Activated CD4-positive, alpha-beta T cell treated with anti-CD3 and anti-CD28 coated beads, Interleukin-2, Interleukin-4, amounts not matched to agents 100 ng/mL and 50 ng/mL, durations not matched to agents 16 hours and 8 hours (primary cell): ENCODE measurements around the gene PNPLA2.

Experiments
- DNase-seq: peaks from one replicate; pipeline ENCODE4 v3.0.0-alpha.2; 2020; ENCODE audit warnings: low spot score

The PNPLA2 gene

DNA sequence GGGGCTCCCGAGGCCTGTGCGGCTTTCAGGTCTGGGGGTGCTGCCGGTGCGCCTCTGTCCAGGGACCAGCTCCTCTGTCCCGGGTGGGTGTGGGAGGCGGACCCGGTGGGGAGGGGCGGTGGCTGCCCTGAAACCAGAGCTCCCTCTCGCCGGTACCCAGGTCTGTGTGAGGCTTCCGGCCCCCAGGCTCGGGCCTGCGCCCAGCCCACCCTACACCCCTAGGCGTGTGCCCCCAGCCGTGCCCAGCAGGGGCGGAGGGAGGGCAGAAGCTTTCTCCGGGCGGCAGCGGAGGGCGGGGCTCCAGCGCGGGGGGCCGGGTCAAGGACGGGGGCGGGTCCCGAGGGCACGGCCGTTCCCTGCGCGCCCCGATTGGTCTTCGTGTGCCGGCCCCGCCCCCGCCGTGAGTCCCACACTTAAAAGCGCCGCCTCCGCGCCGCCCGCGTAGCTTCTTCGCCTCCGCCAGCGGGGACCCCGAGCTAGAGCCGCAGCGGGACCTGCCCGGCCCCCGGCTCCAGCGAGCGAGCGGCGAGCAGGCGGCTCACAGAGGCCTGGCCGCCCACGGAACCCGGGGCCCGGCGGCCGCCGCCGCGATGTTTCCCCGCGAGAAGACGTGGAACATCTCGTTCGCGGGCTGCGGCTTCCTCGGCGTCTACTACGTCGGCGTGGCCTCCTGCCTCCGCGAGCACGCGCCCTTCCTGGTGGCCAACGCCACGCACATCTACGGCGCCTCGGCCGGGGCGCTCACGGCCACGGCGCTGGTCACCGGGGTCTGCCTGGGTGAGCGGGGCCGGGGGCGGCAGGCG lies 616 bp downstream of the PNPLA2 start:
- DNase-seq = peak; percentile 90

GRCh38 chr11:819943-820649 lies 1.4 kb downstream of the PNPLA2 start:
- DNase-seq = peak; percentile 90

- no peak for DNase-seq
Measured at GRCh38 chr11:820655-821511, 2.2 kb downstream of the PNPLA2 start.

DNA sequence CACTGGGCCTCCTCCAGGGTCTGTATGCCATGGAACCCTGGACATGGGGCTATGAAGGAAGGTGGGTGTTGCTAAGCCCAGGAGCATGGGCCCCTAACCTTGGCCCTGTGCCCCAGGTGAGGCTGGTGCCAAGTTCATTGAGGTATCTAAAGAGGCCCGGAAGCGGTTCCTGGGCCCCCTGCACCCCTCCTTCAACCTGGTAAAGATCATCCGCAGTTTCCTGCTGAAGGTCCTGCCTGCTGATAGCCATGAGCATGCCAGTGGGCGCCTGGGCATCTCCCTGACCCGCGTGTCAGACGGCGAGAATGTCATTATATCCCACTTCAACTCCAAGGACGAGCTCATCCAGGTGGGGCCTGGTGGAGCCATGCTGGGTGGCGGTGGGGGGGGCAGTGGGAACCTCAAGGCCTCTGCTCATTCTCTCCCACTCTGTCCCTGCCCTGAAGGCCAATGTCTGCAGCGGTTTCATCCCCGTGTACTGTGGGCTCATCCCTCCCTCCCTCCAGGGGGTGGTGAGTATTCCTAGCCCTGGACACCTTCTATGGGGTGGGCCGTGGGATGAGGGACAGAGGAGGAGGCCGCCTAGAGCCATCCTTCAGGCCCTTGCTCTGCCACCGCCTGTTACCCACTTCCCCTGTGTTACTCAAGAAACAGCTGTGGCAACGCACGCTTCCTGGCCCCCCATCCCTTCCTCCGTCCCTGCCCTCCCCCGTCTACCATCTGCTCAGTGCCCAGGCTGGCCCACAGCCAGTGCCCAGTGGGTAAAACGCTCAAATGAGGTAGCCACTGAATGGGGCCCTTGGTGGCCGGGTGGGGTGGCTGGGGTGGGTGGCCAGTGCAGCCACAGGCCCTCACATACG lies 3.0 kb downstream of the PNPLA2 start:
- DNase-seq = no peak

- no peak for DNase-seq
Measured at GRCh38 chr11:823441-824291, 5.0 kb downstream of the PNPLA2 start.

DNA sequence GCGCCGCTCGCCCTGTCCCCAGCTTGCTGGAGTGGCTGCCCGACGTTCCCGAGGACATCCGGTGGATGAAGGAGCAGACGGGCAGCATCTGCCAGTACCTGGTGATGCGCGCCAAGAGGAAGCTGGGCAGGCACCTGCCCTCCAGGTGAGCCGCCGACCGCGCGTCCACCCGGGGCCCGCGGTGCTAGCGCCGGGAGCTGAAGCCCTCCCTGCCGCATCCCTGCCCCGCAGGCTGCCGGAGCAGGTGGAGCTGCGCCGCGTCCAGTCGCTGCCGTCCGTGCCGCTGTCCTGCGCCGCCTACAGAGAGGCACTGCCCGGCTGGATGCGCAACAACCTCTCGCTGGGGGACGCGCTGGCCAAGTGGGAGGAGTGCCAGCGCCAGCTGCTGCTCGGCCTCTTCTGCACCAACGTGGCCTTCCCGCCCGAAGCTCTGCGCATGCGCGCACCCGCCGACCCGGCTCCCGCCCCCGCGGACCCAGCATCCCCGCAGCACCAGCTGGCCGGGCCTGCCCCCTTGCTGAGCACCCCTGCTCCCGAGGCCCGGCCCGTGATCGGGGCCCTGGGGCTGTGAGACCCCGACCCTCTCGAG lies 5.7 kb downstream of the PNPLA2 start:
- no peak for DNase-seq

DNA sequence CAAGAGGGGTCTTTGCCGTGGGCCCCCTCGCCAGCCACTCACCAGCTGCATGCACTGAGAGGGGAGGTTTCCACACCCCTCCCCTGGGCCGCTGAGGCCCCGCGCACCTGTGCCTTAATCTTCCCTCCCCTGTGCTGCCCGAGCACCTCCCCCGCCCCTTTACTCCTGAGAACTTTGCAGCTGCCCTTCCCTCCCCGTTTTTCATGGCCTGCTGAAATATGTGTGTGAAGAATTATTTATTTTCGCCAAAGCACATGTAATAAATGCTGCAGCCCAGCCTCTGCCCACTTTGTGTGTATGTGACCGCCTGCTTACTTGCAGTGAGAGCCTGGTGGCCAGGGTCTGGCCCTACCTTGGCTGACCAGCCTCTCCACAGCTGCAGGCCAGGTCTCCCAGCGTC lies 6.2 kb downstream of the PNPLA2 start:
- no peak for DNase-seq

DNA sequence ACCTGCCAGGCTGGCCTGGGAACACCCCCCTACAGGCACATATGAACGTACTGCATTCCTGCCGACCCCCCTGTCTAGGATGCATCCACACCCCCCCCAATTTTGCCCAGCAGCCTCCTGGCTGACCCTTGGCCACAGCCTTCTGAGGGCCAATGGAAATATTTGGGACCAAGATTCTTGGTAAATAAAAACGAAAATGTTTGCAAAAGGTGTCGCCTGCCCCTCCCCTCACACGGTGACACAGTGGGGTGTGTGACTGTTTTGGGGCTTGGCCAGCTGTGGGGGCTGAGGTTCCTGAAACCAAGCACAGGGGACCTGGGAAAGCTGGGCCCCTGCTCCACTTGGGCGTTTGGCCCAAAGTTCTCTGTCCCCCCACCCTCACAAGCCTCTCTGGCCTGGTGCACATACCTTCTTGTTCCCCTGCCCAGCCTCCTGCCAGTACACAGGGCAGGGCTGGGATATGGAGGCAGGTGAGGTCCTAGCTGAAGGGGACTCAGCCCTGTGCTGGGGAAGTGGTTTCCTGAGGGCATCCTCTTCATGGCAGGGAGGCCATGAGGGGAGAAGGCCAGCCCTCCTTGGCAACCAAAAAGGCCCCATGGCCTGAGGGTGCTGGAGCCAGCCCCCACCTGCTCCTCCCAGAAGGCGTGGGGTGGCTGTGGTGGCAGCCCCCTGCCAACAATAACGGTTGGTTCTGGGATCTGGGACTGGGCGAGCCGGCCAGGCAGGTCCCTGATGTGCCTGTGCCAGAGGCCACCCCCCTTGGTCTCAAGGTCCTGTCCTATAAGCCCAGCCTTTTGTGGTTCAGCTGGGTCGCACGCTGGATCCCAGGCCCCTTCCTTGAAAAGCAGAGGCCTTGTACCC lies 6.9 kb downstream of the PNPLA2 start:
- no peak for DNase-seq

DNA sequence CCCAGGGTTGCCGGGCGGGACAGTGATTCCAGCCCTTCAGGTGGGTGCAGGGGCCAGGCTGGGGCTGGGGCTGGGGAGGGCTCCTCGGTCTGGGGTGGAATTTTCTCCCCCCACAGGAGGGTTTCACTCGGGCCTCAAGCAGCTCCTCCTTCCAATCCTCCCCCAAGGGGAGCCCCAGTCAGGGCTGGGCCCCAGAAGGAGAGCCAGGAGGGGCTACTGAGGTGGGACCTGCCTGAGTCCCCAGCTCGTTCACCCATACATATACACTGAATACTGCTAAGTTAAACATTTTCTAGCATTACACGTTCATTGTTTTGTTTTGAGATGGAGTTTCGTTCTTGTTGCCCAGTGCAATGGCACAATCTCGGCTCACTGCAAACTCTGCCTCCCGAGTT lies 7.5 kb downstream of the PNPLA2 start:
- no peak for DNase-seq

GRCh38 chr11:826836-827145 lies 8.1 kb downstream of the PNPLA2 start:
- DNase-seq = no peak

- DNase-seq = no peak
Measured at GRCh38 chr11:827146-827896, 8.6 kb downstream of the PNPLA2 start.

DNA sequence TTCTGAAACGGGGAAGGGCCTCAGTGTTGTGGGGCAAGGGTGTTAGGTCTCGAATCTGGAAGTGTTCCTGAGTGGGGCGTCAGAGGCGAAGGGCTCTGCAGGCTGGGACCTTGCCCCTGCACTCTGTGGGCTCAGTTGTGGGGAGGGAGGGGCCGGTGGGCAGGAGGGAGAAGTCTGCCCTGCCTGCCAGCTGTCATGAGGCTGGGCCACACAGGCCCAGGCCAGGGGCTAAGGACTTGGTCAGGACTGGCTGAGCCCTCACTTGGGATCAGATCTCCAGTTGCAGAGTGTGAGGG lies 9.1 kb downstream of the PNPLA2 start, which contains the start of gene CRACR2B:
TSS of gene CRACR2B (plus strand) at position 23 of the 296 bp plus-strand sequence. CDS start 689 bp downstream, outside the sequence.
- DNase-seq = no peak

GRCh38 chr11:828506-829175 lies 9.9 kb downstream of the PNPLA2 start:
- no peak for DNase-seq

GRCh38 chr11:829176-829846 lies 10.6 kb downstream of the PNPLA2 start:
- no peak for DNase-seq

- DNase-seq = no peak
Measured at GRCh38 chr11:829847-830294, 11.2 kb downstream of the PNPLA2 start.

DNA sequence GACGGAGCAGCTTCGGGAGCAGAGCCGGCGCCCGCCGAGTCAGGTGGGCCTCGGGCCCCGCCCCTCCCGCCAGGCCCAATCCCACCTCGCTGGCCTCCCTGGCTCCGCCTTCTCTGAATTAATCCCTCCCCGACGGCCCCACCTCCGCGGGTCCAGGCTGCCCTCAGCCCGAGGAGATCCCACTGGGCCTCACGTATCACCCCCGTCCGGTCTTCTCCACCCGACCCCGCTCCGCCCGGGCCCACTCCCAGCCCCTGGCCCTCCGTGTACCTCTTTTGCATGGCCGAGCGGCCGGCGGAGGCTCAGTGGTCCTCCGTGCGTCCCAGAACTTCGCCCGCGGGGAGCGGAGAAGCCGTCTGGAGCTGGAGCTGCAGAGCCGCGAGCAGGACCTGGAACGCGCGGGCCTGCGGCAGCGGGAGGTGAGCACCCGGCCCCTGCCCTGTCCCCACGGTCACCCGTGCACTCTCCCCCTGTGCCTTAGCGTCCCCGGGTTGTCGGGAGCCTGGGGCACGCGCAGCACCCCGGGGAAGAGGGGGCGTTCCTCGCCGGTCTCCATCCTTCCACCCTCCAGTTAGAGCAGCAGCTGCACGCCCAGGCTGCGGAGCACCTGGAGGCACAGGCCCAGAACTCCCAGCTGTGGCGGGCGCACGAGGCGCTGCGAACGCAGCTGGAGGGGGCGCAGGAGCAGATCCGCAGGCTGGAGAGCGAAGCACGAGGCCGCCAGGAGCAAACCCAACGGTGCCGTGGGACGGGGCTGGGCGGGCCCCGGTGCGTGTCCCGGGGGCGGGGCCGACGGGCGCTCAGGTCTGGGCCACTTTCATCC lies 11.8 kb downstream of the PNPLA2 start:
- no peak for DNase-seq
